Gastroesophageal sphincter (tissue), 4 donors: Measurements from ENCODE around the gene MYCBP2. TPM values are rescaled to one million over a fixed set of nuclear protein-coding genes. Genes with fewer than 3 reads are reported as not detected.

Experiments
- ATAC-seq: fragments of 150-250 bp; one replicate; pipeline ENCODE4 v1.9.1; 2016; ENCODE audit warnings: mild to moderate bottlenecking, moderate library complexity
- H3K27ac ChIP-seq, 4 donors: fragments of 200-600 bp; sonication (generic) in 3 of 4; 1 replicate in 3 of 4; 2 replicates in 1 of 4; pipeline ENCODE4 v1.5.1; 2016 to 2019
- H3K27me3 ChIP-seq: fragments of 200-600 bp; sonication (generic); one replicate; pipeline ENCODE4 v1.5.1; 2019
- H3K36me3 ChIP-seq, 2 donors: fragments of 200-600 bp; sonication (generic); one replicate each; pipeline ENCODE4 v1.5.1; 2019; ENCODE audit warnings: control low read depth in 1 of 2
- H3K4me1 ChIP-seq, 3 donors: fragments of 200-600 bp; sonication (generic); 1 replicate in 2 of 3; 2 replicates in 1 of 3; pipeline ENCODE4 v1.5.1; 2016 to 2019; ENCODE audit warnings: control low read depth in 2 of 3
- H3K4me3 ChIP-seq, 2 donors: fragments of 200-600 bp; sonication (generic); one replicate each; pipeline ENCODE4 v1.5.1; 2019; ENCODE audit warnings: mild to moderate bottlenecking in 1 of 2, moderate library complexity in 1 of 2
- H3K9me3 ChIP-seq, 3 donors: fragments of 200-600 bp; sonication (generic); one replicate each; pipeline ENCODE4 v1.5.1; 2017 to 2019; ENCODE audit warnings: control low read depth in 2 of 3
- EP300 ChIP-seq: sonication (generic); formaldehyde crosslinking; IDR thresholded peaks from one replicate; pipeline ENCODE4 v1.6.1; 2017; ENCODE audit warnings: antibody characterized with exemption, mild to moderate bottlenecking
- POLR2A ChIP-seq, 2 donors: fragments of 450-650 bp; IDR thresholded peaks; one replicate each; pipeline ENCODE4 v1.6.1; 2017; ENCODE audit warnings: antibody characterized with exemption in 2 of 2, mild to moderate bottlenecking in 2 of 2, moderate library complexity in 1 of 2
- POLR2AphosphoS5 ChIP-seq: sonication (generic); formaldehyde crosslinking; IDR thresholded peaks from one replicate; pipeline ENCODE4 v1.6.1; 2017; ENCODE audit warnings: antibody characterized with exemption
- WGBS, 2 donors: methylation state at CpG; one replicate each; pipeline ENCODE4 v1.1.5; 2018; ENCODE audit warnings: low coverage in 1 of 2; 5-methylcytosine and 5-hydroxymethylcytosine counted together
- total RNA-seq, 4 donors: library from RNA; depleted of rRNA; stranded (reverse); fragments of >200 nt; gene quantifications; one replicate each; pipeline ENCODE4 v1.1.0, GENCODE V29; 2016
- TF ChIP-seq, protein P1 (sequence below), 4 experiments: fragments of 200-600 bp in 2 of 4; fragments of 450-650 bp in 2 of 4; sonication (generic) in 1 of 4; IDR thresholded peaks; one replicate each; pipeline ENCODE4 v1.5.1; 2017 to 2019; ENCODE audit warnings: antibody characterized with exemption in 4 of 4, mild to moderate bottlenecking in 2 of 4, moderate library complexity in 2 of 4

Gene MYCBP2
- total RNA-seq, 4 donors from 2014 or later = 116 to 148 (median 119) TPM

- Histone ChIP-seq H3K9me3 (no peaks in the 10 kb centered on the region), H3K27me3 (no peaks in the 10 kb centered on the region), H3K4me1 (no peaks in the 10 kb centered on the region), H3K27ac (no peak overlapping the region), H3K36me3 (peaks cover 4 to 96% of the 10 kb centered on the region in 2 donors), H3K4me3 (no peak overlapping the region)
- 92 to 93% methylated on average over 2 of the region's 2 CpGs for WGBS, 2 donors
- no peak for ATAC-seq
- TF ChIP-seq POLR2AphosphoS5 = no peak
- TF ChIP-seq, protein P1, sequence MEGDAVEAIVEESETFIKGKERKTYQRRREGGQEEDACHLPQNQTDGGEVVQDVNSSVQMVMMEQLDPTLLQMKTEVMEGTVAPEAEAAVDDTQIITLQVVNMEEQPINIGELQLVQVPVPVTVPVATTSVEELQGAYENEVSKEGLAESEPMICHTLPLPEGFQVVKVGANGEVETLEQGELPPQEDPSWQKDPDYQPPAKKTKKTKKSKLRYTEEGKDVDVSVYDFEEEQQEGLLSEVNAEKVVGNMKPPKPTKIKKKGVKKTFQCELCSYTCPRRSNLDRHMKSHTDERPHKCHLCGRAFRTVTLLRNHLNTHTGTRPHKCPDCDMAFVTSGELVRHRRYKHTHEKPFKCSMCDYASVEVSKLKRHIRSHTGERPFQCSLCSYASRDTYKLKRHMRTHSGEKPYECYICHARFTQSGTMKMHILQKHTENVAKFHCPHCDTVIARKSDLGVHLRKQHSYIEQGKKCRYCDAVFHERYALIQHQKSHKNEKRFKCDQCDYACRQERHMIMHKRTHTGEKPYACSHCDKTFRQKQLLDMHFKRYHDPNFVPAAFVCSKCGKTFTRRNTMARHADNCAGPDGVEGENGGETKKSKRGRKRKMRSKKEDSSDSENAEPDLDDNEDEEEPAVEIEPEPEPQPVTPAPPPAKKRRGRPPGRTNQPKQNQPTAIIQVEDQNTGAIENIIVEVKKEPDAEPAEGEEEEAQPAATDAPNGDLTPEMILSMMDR (IDR thresholded peaks at IDR 0.05) = no peak
- no peak for TF ChIP-seq POLR2A (IDR thresholded peaks at IDR 0.05)
- no peak for TF ChIP-seq EP300
Observed at GRCh38 chr13:77055158-77055557, 271.7 kb downstream of the MYCBP2 start.

- H3K4me3 ChIP-seq = no peak overlapping the region
- no peaks in the 10 kb centered on the region for H3K27me3 ChIP-seq
- H3K9me3 ChIP-seq = no peaks in the 10 kb centered on the region
- 87 to 100% methylated on average over 3 to 4 of the region's 4 CpGs for WGBS, 2 donors
- H3K27ac ChIP-seq = no peak overlapping the region
- peaks cover 0 to 99% of the 10 kb centered on the region in 2 donors for H3K36me3 ChIP-seq
- no peak for TF ChIP-seq POLR2AphosphoS5
- TF ChIP-seq EP300 = no peak
- no peak for TF ChIP-seq POLR2A (IDR thresholded peaks at IDR 0.05)
- TF ChIP-seq, protein P1 (IDR thresholded peaks at IDR 0.05) = no peak
- no peak for ATAC-seq
- H3K4me1 ChIP-seq = no peaks in the 10 kb centered on the region
Observed at GRCh38 chr13:77053192-77053591, 273.7 kb downstream of the MYCBP2 start.

GRCh38 chr13:77048681-77049080 is 278.2 kb downstream of the MYCBP2 start:
- Histone ChIP-seq H3K4me1 (no peaks in the 10 kb centered on the region), H3K27me3 (no peaks in the 10 kb centered on the region), H3K4me3 (no peak overlapping the region), H3K27ac (no peak overlapping the region), H3K36me3 (peaks cover 4 to 91% of the 10 kb centered on the region in 2 donors), H3K9me3 (no peaks in the 10 kb centered on the region)
- TF ChIP-seq POLR2A (IDR thresholded peaks at IDR 0.05) = no peak
- no peak for TF ChIP-seq POLR2AphosphoS5
- TF ChIP-seq, protein P1 (IDR thresholded peaks at IDR 0.05) = no peak
- no peak for TF ChIP-seq EP300
- WGBS, 2 donors = 67 to 82% methylated on average over 2 to 4 of the region's 4 CpGs
- no peak for ATAC-seq

DNA sequence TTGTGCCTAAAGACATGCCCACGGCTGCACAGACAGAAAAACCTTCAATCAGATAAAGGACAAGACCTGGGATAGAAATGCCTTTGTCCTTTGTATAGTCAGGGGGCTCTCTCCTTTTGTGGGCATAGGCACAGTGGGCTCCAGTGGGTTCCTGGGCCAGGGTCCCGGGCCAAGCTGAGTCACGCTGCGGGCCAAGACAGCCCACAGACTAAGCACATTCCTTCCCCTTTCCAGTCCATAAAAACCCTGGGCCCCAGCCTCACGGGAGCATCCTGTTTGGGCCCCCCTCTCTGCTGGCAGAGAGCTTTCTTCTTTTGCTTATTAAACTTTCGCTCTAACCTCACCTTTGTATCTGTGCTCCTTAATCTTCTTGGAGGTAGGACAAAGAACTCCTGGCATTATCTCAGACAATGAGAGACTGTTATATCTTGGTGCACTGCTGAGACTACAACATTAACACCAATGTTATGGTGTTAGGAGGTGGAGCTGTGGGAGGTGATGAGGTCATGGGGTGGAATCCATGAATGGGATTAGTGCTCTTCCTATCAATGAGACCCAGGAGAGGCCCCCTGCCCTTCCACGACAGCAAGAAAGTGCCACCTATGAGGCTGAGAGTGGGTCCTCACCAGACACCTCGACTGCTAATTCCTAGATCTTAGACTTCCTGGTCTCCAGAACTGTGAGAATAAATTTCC is 279.1 kb downstream of the MYCBP2 start:
- Histone ChIP-seq H3K27me3 (no peaks in the 10 kb centered on the region), H3K4me1 (no peaks in the 10 kb centered on the region), H3K27ac (no peak overlapping the region), H3K36me3 (peaks cover 4 to 85% of the 10 kb centered on the region in 2 donors), H3K9me3 (no peaks in the 10 kb centered on the region), H3K4me3 (no peak overlapping the region)
- ATAC-seq = no peak
- WGBS, 2 donors = 92 to 100% methylated on average over 1 to 3 of the region's 8 CpGs
- TF ChIP-seq, protein P1 (IDR thresholded peaks at IDR 0.05) = no peak
- TF ChIP-seq POLR2AphosphoS5 = no peak
- no peak for TF ChIP-seq POLR2A (IDR thresholded peaks at IDR 0.05)
- TF ChIP-seq EP300 = no peak

- no peaks in the 10 kb centered on the region for H3K4me1 ChIP-seq
- TF ChIP-seq POLR2AphosphoS5 = no peak
- TF ChIP-seq, protein P1 (IDR thresholded peaks at IDR 0.05) = no peak
- TF ChIP-seq EP300 = no peak
- no peak for TF ChIP-seq POLR2A (IDR thresholded peaks at IDR 0.05)
- H3K27ac ChIP-seq = peak overlapping the region in 3 of 4 donors; percentile 5 to 27 (median 9)
- H3K36me3 ChIP-seq = peaks cover 4 to 35% of the 10 kb centered on the region in 2 donors
- no peaks in the 10 kb centered on the region for H3K9me3 ChIP-seq
- ATAC-seq = no peak
- WGBS, 2 donors = 37 to 46% methylated on average over 5 of the region's 5 CpGs
- no peak overlapping the region for H3K4me3 ChIP-seq
- no peaks in the 10 kb centered on the region for H3K27me3 ChIP-seq
Observed at GRCh38 chr13:77042566-77043177, 284.2 kb downstream of the MYCBP2 start.
